HG02938 (cell line): ENCODE measurements around the gene MBD3.

Source experiments
- ATAC-seq: cut with Tn5 transposase; IDR thresholded peaks from one replicate; pipeline ENCODE4 v1.9.1; 2021; ENCODE audit warnings: mild to moderate bottlenecking, moderate library complexity; ENCODE audit not compliant: unreplicated experiment

MBD3 gene

DNA sequence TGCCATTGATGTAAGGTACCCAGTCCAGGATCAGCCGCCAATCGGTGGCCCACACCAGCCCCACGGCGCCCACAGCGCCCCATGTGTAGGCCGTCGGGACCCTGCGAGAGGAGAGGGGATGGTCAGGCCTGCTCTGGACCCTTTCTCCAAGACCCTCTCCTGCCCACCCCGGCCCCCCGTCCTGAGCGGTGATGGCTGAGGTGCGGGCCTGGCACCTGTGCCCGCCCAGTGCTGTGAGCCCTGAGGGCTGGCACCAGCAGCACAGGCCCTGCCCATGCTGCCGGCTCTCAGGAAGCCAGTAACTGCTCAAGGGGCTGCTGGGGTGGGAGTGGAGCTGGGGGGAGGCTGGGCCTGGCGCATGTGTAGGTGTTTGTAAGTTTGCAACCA is 6.8 kb upstream of the MBD3 start:
- no peak for ATAC-seq

- ATAC-seq: no peak
Measured at GRCh38 chr19:1598777-1599459, 6.3 kb upstream of the MBD3 start.

DNA sequence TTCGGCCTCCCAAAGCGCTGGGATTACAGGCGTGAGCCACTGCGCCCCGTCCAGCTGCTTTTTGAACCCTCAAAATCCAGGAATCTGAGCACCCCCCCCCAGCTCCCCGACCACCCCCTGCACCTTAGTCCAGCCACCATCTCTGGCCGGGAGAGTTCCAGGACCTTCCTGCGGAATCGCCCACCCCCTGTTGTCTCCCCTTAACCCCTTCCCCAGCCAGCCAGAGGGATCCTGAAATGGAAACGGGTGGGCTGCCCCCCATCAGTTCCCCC is 772 bp upstream of the MBD3 start:
- no peak for ATAC-seq

DNA sequence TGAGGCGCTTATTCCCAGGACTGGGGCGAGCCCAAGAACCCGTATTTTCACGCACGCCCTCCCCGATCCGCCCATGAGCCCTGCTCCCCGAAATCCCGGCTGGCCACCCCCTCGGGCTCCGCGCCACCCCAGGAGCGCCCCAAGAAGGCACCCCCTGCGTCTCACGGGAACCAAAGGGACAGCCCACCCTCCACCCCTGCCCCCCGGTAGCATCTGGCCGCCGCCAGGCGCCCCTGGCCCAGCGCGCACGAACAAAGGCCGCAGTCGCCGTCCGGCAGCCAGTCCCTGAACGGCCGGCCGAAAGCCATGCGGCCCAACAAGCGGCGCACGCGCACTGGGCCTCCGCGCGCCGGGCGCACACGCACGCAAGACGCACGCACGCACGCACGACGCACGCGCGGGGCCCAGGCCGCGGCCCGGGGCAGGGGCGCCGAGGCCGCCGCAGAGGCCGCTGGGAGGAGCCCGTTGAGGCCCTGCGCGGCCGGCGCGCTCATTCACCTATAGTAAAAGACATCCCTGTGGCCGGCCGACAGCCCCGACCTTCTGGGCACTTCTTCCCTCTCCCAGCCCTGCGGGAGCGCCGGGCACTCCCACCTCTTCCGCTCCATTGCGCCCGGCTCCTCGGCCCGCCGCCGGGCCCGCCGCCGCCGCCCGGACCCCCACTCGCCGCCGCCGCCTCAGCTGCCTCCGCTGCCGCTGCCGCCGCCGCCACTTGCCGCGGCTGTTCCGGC is 476 bp downstream of the MBD3 start:
- ATAC-seq: peak; percentile 50

- no peak for ATAC-seq
Measured at GRCh38 chr19:1591421-1592023, 1.1 kb downstream of the MBD3 start.

- ATAC-seq: no peak
Measured at GRCh38 chr19:1590641-1591397, 1.8 kb downstream of the MBD3 start.

GRCh38 chr19:1587872-1588271 is 4.8 kb downstream of the MBD3 start:
- no peak for ATAC-seq

GRCh38 chr19:1585243-1585580 is 7.5 kb downstream of the MBD3 start:
- no peak for ATAC-seq

- no peak for ATAC-seq
Measured at GRCh38 chr19:1584500-1585242, 8.0 kb downstream of the MBD3 start.

DNA sequence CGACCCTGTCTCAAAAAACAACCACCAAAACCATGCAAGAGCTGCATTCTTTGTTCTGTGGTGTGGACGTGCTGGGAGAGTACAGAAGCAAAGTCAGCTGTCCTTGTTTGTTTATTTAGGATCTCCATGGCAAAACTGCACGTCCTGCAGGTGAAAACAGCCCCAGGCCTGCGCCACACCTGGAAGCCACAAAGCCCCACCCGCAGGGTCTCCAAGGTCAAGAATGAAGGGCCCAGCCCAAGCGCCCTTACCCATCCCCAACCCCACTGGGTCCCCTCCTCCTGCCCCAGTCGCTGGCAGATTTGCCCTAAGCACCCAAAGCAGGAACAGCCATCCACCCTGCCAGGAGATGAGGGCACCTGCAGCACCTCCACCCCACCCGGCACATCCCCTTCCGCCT is 10.5 kb downstream of the MBD3 start:
- ATAC-seq: no peak

- no peak for ATAC-seq
Measured at GRCh38 chr19:1580957-1581356, 11.7 kb downstream of the MBD3 start.

DNA sequence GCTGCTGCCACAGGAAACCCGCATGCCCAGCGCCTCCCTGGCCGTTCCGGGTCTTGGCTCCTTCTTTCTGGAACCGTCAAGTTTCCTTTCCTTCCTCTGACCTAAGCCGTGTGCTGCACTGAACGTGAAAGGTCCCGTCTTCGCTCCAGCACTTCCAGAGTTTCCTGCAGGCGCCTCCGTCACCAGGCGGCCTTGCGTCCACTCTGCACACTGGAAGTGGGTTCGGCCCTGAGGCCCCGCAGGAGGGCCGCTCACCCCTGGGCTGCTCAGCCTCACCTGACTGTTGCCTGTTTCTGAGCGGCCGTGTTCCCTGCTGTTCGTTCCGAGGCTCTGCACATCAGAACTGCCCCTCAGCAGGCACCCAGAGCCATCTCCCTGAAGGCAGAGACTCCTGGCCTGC is 12.3 kb downstream of the MBD3 start:
- ATAC-seq: no peak

DNA sequence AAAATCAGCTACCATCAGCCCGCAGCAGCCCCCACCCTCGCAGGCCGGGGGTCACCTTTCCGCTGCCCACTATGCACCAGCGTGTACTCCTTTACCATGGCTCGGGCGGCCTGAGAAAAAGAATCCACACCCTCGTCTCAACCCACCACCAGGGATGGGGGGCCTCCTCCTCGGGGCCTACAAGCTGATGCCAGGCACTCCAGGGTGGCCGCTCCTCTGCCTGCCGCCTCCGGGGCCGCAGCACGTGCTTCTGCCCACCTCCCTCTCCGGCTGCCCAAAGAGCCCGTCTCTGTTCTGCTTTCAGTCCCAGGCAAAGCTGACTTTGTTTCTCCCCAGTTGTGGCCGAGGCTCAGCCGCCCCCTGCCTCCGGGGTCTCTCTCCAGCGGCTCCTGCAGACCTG is 13.4 kb downstream of the MBD3 start:
- ATAC-seq: no peak

DNA sequence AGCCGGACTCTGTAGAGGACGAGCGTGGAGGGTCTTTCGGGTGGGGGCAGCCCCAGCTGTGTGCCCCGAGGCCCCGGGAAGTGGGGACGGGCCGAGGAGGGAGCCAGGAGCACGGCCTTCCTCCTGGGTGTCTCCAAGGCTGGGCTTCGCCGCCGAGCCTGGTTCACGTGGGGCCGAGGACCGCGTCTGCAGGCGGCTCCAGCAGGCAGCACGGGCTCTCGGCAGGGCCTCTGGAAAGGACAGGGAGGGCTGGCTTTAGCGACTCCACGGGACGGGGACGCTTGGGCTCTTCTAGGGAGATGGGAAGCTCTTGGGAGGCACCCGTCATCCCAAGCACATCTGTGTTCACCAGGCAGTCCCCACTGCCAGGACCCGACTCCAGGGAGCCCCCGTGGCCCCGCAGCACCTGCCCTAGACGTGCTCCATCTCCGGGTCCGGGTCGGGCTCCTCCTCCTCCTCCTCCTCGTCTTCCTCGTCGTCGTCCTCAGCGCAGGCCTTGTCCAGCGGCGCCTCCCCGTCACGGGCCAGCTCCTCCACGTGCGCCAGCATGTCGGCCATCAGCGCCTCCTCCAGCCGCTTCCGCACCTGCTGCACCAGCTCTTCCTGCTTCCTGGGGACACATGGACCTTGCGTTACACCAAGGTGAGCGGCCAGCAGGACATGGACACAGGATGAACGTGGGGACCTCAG is 14.6 kb downstream of the MBD3 start:
- ATAC-seq: no peak

DNA sequence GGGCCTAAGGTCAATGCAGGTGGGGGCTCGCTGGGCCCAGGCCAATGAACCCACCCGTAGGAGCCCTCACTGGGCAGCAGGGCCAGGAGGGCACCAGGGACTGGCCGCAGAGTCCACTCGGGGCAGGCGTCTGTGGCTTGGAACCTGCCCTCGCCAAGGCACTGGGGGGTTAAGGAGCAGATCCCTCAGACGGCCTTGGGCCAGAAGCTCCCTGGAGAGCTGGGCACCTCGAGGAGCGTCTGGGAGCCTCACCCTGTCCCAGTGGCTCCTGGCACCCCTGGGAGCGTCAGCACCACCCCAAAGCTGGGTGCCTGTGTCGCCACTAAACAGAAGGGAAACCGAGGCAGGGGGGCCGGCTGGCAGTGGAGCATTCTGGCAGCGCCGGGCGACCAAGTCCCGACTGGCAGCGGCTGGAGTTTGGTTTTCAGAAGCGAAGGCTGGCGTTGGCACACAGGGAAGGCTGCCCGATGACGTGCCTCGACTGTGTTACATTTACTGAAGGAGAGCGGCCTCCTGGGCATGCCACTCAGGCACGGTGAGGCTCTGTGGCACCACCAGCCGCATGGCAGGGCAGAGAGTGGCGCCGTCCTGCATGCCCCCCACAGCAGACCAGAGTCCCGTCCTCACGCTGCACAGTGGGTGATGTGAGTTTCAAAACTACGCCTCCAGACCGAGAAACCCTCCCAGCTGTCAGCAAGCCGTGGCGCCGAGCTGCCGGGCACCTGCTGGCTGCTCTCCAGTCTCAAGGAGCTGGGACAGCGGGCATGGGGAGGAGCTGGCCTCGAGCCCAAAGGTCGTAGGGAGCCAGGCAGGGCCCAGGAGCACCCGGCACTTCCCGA is 15.4 kb downstream of the MBD3 start:
- ATAC-seq: no peak

- no peak for ATAC-seq
Measured at GRCh38 chr19:1576242-1577089, 16.2 kb downstream of the MBD3 start.

DNA sequence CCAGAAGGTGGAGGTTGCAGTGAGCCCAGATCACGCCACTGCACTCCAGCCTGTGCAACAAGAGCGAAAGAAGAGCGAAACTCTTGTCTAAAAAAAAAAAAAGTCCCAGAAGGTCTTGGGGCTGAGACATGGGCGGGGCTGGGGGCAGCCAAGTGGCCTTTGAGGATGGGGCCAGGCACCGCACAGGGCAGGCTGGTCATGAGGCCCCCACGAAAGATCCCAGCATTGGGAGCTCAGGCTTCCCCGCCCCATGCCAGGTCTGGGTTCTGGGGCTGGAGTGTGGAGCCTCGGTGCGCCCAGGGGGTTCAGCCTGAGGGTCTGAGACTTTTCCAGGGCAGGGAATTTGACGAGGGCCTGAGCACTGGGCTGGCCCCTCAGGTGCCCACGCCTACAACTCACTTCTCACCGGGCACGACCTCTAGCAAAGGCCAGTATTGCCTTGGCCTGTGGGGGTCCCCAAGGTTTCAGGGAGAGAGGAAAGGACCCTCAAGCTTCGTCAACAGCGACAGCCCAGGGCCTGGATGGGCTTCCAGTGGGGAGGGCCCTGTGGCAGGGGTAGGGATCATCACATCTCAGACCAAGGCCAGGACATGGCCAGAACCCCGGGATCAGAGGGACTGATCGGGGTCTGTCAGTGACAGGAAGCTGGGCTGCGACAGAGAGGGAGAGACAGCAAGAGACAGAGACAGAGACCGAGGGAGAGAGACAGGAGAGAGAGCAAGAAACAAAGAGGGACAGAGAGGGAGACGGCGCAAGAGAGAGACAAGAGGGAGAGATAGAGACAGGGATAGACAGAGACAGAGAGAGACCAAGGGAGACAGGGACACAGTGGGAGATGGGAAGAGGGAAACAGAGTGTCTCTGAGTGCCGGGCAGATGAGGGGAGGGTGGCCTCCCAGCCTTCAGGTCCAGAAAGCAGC is 17.1 kb downstream of the MBD3 start:
- no peak for ATAC-seq
